Measurements from ENCODE around the gene HYDIN. TPM values are rescaled to one million over a fixed set of nuclear protein-coding genes. Genes with fewer than 3 reads are reported as not detected.

The HYDIN gene
- total RNA-seq, 4 donors from 2014 or later: 0.72 to 4.3 (median 1.2) TPM

GRCh38 chr16:70784692-70785555 is 445.6 kb downstream of the HYDIN start:
- ATAC-seq (ENCODE audit: low FRiP score): no peak
- TF ChIP-seq, protein P1, sequence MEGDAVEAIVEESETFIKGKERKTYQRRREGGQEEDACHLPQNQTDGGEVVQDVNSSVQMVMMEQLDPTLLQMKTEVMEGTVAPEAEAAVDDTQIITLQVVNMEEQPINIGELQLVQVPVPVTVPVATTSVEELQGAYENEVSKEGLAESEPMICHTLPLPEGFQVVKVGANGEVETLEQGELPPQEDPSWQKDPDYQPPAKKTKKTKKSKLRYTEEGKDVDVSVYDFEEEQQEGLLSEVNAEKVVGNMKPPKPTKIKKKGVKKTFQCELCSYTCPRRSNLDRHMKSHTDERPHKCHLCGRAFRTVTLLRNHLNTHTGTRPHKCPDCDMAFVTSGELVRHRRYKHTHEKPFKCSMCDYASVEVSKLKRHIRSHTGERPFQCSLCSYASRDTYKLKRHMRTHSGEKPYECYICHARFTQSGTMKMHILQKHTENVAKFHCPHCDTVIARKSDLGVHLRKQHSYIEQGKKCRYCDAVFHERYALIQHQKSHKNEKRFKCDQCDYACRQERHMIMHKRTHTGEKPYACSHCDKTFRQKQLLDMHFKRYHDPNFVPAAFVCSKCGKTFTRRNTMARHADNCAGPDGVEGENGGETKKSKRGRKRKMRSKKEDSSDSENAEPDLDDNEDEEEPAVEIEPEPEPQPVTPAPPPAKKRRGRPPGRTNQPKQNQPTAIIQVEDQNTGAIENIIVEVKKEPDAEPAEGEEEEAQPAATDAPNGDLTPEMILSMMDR (IDR thresholded peaks at IDR 0.05): no peak

DNA sequence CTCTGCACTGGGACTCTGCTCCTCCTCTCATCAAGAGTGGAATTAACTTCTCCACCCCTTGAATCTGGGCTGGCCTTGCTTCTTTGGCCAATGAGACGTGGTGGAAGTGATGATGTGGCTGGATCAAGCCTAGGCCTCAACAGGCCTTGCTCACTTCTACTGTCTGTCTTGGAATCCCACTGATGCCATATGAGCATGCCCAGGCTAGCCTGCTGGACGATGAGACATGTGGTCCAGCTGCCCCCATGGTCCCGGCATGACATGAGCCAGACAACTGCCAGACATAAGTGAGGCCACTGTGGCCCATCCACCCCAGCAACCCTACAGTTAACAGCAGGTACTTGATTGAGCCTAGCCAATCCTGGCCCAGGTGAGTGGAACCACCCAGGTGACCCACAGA is 448.3 kb downstream of the HYDIN start:
- DNase-seq (ENCODE audit: low spot score) (no peak), ATAC-seq (ENCODE audit: low FRiP score) (no peak)
- TF ChIP-seq, protein P1 (IDR thresholded peaks at IDR 0.05): no peak

More at GRCh38 chr16:70784692-70785555, 445.6 kb downstream of the HYDIN start:
- no peak for DNase-seq (ENCODE audit: low spot score)

DNA sequence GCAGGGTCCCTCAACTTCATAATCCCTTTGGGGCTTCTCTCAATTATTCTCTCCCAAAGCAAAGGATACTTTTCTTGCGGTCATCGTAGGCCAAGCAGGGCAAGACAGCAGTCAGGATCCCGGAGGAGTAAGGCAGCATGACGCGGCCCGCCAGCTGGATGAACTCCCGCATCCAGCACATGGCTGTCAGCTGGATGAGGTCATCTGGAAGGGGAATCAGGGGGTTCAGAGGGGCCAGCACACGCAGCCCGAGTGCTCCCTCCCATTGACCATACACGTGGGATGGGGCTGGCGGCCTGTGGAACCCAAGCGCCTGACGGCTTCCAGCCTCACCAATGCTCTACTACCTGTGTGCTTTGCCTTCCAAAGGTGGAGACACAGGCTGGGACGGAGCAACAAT is 448.7 kb downstream of the HYDIN start:
- TF ChIP-seq, protein P1 (IDR thresholded peaks at IDR 0.05): no peak
- no peak for DNase-seq (ENCODE audit: low spot score)
- no peak for ATAC-seq (ENCODE audit: low FRiP score)

GRCh38 chr16:70780546-70780945 is 450.0 kb downstream of the HYDIN start:
- DNase-seq (ENCODE audit: low spot score): no peak
- TF ChIP-seq, protein P1 (IDR thresholded peaks at IDR 0.05): no peak
- no peak for ATAC-seq (ENCODE audit: low FRiP score)

DNA sequence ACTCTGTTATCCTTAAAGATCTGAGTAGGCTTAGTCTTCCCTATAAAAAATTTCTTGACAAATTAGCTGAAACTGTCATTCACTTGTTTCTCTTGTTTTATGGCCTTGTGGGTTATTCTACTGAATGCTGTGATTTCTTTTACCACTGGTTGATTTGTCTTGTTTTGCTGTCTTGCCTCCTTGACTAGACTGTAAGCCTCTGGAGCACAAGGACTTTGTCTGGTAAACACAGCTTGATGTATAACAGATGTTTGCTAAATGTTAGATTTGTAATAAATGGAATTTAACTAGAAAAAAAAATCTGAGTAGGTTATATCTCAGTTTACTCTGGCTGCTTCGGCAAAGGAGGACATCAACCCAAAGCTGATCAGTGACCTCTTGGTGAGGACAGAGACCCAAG is 451.2 kb downstream of the HYDIN start:
- TF ChIP-seq, protein P1 (IDR thresholded peaks at IDR 0.05): no peak
- ATAC-seq (ENCODE audit: low FRiP score) (no peak), DNase-seq (ENCODE audit: low spot score) (no peak)

DNA sequence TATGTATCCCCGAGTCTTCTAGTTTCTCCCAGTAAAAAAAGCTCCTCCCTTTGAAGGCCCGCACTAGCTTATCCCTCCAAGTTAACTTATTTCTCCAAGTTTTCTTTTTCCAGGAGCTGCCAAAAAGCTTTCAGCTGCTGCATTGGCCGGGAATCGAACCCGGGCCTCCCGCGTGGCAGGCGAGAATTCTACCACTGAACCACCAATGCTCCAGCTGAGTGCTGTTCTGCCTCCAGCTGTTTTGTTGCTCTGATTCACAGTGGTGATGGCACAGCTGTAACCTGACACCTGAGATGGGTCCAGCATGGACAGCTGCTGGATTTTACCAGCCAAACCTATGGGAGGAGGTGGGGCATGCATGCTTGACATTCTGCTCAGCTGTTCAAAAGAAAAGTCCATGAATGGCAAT is 451.6 kb downstream of the HYDIN start:
- DNase-seq (ENCODE audit: low spot score): peak; percentile 86
- TF ChIP-seq, protein P1 (IDR thresholded peaks at IDR 0.05): no peak
- ATAC-seq (ENCODE audit: low FRiP score): peak; percentile 89

DNA sequence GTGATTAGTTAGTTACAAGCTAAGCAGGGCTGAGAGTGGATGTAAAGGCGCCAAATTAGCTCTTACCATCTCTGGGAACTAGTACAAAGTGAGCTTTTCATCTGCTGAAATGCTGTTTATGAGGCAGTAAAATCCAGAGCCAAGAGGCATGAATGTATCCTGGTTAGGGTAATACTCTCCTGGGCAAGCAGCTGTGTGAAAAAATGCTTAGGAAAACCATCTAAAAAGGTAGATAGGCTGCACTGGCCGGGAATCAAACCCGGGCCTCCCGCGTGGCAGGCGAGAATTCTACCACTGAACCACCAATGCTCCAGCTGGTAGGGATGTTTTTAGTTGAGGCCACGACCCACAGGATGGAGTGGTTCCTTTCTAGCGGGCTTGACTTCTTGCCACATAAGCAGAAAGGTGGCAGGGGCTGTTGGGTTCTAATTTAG is 452.5 kb downstream of the HYDIN start:
- DNase-seq (ENCODE audit: low spot score): no peak
- no peak for ATAC-seq (ENCODE audit: low FRiP score)
- TF ChIP-seq, protein P1 (IDR thresholded peaks at IDR 0.05): no peak
